ENCODE results near the gene ADORA2A. TPM values are rescaled to one million over a fixed set of nuclear protein-coding genes. Genes with fewer than 3 reads are reported as not detected.

Gene ADORA2A
- total and polyA plus RNA-seq, 11 donors: 1.5 to 12.1 (median 4.5) TPM

GRCh38 chr22:24433001-24433827 is 5.8 kb downstream of the ADORA2A start:
- Histone ChIP-seq H3K4me3 (no peak overlapping the region), H3K9me3 (no peaks in the 10 kb centered on the region), H3K36me3 (peaks cover 0 to 10% (median 0%) of the 10 kb centered on the region in 9 donors), H3K4me1 (peaks cover 6 to 92% (median 67%) of the 10 kb centered on the region in 12 donors), H3K27me3 (no peaks in the 10 kb centered on the region), H3K27ac (peak overlapping the region in 11 of 12 donors; percentile 30 to 82 (median 68))
- 91 to 95% (median 94%) methylated on average over 26 to 34 of the region's 34 CpGs for WGBS, 4 donors
- DNase-seq (peak in 3 of 5 donors; percentile 25 to 62 (median 29)), ATAC-seq (no peak)
- intact Hi-C loops (cut with DNase I): loop anchor here in 2 of 10 donors (5.0 kb wide), 1 partner anchor 49 kb away; no protein-coding TSS in a partner anchor
- TF ChIP-seq CTCF (IDR thresholded peaks at IDR 0.05): no peak
- TF ChIP-seq POLR2A (IDR thresholded peaks at IDR 0.05): no peak

DNA sequence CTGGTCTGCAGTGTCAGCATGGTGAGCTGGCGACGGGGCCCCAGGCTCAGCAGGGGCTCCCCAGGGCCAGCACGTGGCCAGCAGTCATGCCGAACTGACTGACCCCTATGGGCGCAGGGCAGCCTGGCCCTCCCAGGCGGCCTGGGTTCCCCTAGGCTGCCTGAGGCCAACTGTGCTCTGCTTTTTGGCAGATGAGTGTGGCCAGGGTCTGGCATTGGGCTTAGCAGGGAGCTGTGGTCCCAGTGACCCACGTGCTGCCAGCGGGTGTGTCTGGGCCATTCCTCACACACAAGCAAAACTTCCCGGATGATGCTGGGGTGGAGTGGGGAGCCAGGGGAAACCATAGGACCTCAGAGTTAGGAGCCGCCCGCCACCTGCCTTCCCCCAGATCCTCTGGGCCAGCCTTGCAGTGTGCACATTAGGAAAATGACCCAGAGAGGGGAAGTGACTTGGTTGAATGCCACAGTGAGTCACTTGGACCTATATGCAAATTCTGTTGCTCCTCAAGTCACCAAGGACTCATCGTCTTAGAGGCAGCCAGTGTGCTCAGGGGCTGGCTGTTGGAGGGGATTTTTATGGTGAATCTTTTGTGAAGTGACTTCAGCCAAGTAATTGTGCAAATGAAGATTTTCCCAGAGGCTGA is 6.5 kb downstream of the ADORA2A start:
- no peak for TF ChIP-seq CTCF (IDR thresholded peaks at IDR 0.05)
- no peak for TF ChIP-seq POLR2A (IDR thresholded peaks at IDR 0.05)
- peak overlapping the region in 11 of 12 donors; percentile 30 to 82 (median 68) for H3K27ac ChIP-seq
- WGBS, 4 donors: 52 to 75% (median 65%) methylated on average over 4 to 12 of the region's 12 CpGs
- H3K36me3 ChIP-seq: peaks cover 0 to 14% (median 0%) of the 10 kb centered on the region in 9 donors
- H3K4me3 ChIP-seq: no peak overlapping the region
- H3K4me1 ChIP-seq: peaks cover 6 to 87% (median 64%) of the 10 kb centered on the region in 12 donors
- no peaks in the 10 kb centered on the region for H3K27me3 ChIP-seq
- H3K9me3 ChIP-seq: no peaks in the 10 kb centered on the region
- peak in 2 of 5 donors; percentile 49 to 56 for DNase-seq
- intact Hi-C loops (cut with DNase I): loop anchor here in 2 of 10 donors (5.0 kb wide), 1 partner anchor 48 kb away; no protein-coding TSS in a partner anchor
- ATAC-seq: peak in 3 of 4 donors; percentile 16 to 33 (median 21)

- DNase-seq (peak; percentile 29 to 78 (median 73)), ATAC-seq (peak in 3 of 4 donors; percentile 3 to 67 (median 23))
- 55 to 68% (median 60%) methylated on average over 11 to 16 of the region's 16 CpGs for WGBS, 4 donors
- intact Hi-C loops (cut with DNase I): loop anchor here in 3 of 10 donors (5.0 kb wide), 2 partner anchors 38 to 48 kb away; no protein-coding TSS in a partner anchor
- Histone ChIP-seq H3K27ac (peak overlapping the region in 11 of 12 donors; percentile 32 to 82 (median 68)), H3K27me3 (no peaks in the 10 kb centered on the region), H3K36me3 (peaks cover 0 to 14% (median 0%) of the 10 kb centered on the region in 9 donors), H3K4me3 (peak overlapping the region in 1 of 12 donors; percentile 18), H3K9me3 (no peaks in the 10 kb centered on the region), H3K4me1 (peaks cover 6 to 79% (median 59%) of the 10 kb centered on the region in 12 donors)
- no peak for TF ChIP-seq CTCF (IDR thresholded peaks at IDR 0.05)
- no peak for TF ChIP-seq POLR2A (IDR thresholded peaks at IDR 0.05)
Observed at GRCh38 chr22:24434471-24435322, 7.3 kb downstream of the ADORA2A start.

Data from heart left ventricle (tissue), 16 donors.